Calu3 (cell line): ENCODE results near the gene FCER1G. TPM values are rescaled to one million over a fixed set of nuclear protein-coding genes. Genes with fewer than 3 reads are reported as not detected.
A peak's percentile ranks its signal among the peaks of the same experiment; 100 is the strongest.

Experiments
- BruUV-seq: library from RNA; stranded (reverse); fragments of 400-500 nt; replicated peaks from 2 replicates; lab custom pipeline; 2021; lab: Mats Ljungman, UMichigan
- CTCF ChIA-PET: fragments of 300-600 bp; sonication (Branson Sonifier 250); formaldehyde crosslinking; loops from one replicate; lab custom pipeline; 2022; ENCODE audit warnings: antibody characterized with exemption; lab: Charles Lee
- DNase-seq: peaks from one replicate; pipeline ENCODE4 v3.0.0; 2022
- H3K27ac Mint-ChIP-seq: one replicate; pipeline ENCODE4 v1.8.0; 2022; ENCODE audit warnings: mixed read lengths; ENCODE audit not compliant: unreplicated experiment
- H3K27me3 Mint-ChIP-seq: one replicate; pipeline ENCODE4 v1.8.0; 2022; ENCODE audit warnings: mixed read lengths; ENCODE audit not compliant: unreplicated experiment
- H3K36me3 Mint-ChIP-seq: one replicate; pipeline ENCODE4 v1.8.0; 2022; ENCODE audit warnings: mild to moderate bottlenecking, moderate library complexity, mixed read lengths; ENCODE audit not compliant: insufficient read depth, unreplicated experiment
- H3K4me1 Mint-ChIP-seq: one replicate; pipeline ENCODE4 v1.8.0; 2022; ENCODE audit warnings: mild to moderate bottlenecking, low read depth, mixed read lengths; ENCODE audit not compliant: unreplicated experiment
- H3K4me3 Mint-ChIP-seq: one replicate; pipeline ENCODE4 v1.8.0; 2022; ENCODE audit warnings: mild to moderate bottlenecking, low read depth, moderate library complexity, mixed read lengths; ENCODE audit not compliant: unreplicated experiment
- H3K9me3 Mint-ChIP-seq: one replicate; pipeline ENCODE4 v1.8.0; 2022; ENCODE audit warnings: low read depth, mixed read lengths; ENCODE audit not compliant: unreplicated experiment
- intact Hi-C: fragments of 100-400 bp; cut with micrococcal nuclease; formaldehyde crosslinking; loops from one replicate; pipeline ENCODE4 v1.10.0; 2022; ENCODE audit not compliant: unreplicated experiment
- total RNA-seq: library from RNA; stranded (reverse); gene quantifications from 2 replicates; pipeline ENCODE4 v1.2.3, GENCODE V29; 2022
- TF ChIP-seq, protein P1 (sequence below): fragments of 200-600 bp; IDR thresholded peaks from one replicate; pipeline ENCODE4 v1.8.0; 2022; ENCODE audit warnings: antibody characterized with exemption; ENCODE audit not compliant: unreplicated experiment

The FCER1G gene
- total RNA-seq, 1 experiment from 2014 or later = not detected

DNA sequence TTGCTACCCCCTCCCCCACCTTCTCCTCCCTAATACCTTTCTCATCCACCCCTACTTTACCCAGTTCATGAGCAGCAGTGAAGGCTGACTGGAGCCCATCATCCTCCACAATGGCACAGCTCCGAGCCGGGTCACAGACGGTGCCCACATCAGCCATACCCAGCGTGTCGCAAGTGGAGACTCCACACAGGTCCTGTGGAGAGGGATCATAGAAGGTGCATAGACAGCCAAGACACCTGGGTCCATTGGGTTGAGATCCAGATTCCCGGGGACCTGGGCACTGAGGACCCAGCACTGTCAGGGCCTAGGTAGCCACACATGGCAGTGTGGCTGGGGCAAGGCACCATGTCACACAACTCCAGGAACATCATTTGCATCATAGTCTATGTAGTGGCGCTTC, 19.0 kb upstream of the FCER1G start:
- H3K4me3 Mint-ChIP-seq = no peak overlapping the region
- CTCF ChIA-PET = no interaction called here
- no peak for DNase-seq
- TF ChIP-seq, protein P1, sequence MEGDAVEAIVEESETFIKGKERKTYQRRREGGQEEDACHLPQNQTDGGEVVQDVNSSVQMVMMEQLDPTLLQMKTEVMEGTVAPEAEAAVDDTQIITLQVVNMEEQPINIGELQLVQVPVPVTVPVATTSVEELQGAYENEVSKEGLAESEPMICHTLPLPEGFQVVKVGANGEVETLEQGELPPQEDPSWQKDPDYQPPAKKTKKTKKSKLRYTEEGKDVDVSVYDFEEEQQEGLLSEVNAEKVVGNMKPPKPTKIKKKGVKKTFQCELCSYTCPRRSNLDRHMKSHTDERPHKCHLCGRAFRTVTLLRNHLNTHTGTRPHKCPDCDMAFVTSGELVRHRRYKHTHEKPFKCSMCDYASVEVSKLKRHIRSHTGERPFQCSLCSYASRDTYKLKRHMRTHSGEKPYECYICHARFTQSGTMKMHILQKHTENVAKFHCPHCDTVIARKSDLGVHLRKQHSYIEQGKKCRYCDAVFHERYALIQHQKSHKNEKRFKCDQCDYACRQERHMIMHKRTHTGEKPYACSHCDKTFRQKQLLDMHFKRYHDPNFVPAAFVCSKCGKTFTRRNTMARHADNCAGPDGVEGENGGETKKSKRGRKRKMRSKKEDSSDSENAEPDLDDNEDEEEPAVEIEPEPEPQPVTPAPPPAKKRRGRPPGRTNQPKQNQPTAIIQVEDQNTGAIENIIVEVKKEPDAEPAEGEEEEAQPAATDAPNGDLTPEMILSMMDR = no peak
- peaks cover 41% of the 10 kb centered on the region for H3K27me3 Mint-ChIP-seq
- no peak overlapping the region for H3K27ac Mint-ChIP-seq
- peaks cover 1% of the 10 kb centered on the region for H3K36me3 Mint-ChIP-seq
- H3K9me3 Mint-ChIP-seq = no peaks in the 10 kb centered on the region
- intact Hi-C loops = no loop called here
- no TSS peak for BruUV-seq
- H3K4me1 Mint-ChIP-seq = peaks cover 42% of the 10 kb centered on the region

DNA sequence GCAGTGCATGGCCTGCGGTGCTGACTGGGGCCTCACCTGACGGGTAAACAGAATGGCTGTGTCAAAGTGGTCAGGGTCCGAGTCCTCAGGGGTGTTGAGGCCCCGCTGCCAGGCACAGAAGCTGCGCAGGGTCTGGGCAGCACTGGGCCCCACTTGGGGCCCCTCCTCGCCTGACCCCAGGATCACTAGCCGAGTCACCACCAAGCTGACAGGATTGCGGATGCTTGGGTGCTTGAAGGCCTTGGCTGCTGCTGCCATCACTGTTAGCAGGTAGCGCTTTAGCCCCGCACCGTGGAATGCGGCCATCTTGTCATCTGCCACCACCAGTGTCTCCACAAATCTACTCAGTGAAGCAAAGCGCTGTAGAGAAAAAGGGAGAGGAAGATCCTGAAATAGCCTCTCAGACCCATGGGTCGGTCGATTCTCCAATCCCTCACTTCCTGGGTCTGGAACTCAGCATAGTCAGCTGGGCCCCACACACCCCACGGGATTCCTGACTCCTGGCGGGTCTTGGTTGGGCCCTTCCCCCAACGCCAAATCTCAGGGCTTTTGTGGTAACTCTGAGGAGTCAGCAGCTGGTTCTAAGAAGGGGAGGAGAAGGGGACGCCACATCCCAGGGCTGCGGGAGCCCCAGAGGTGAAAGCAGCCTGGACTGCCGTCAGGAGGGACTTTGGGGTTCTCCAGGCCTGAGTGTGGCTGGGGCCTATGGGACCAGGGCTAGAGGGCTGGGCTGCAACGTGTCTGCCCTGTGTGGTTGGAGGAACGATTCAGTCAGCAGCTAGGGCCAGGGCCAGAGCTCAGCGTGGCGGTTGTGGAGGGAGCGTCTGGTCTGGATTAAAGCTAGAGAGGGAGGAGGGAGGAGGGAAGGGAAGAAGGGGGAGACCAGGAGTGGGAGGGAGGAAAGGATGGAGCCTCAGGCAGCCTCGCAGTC, 18.3 kb upstream of the FCER1G start:
- no peak overlapping the region for H3K27ac Mint-ChIP-seq
- intact Hi-C loops = no loop called here
- H3K27me3 Mint-ChIP-seq = peaks cover 34% of the 10 kb centered on the region
- peaks cover 4% of the 10 kb centered on the region for H3K36me3 Mint-ChIP-seq
- TF ChIP-seq, protein P1 = no peak
- DNase-seq = no peak
- no TSS peak for BruUV-seq
- no peaks in the 10 kb centered on the region for H3K9me3 Mint-ChIP-seq
- no peak overlapping the region for H3K4me3 Mint-ChIP-seq
- H3K4me1 Mint-ChIP-seq = peaks cover 48% of the 10 kb centered on the region
- CTCF ChIA-PET = no interaction called here

DNA sequence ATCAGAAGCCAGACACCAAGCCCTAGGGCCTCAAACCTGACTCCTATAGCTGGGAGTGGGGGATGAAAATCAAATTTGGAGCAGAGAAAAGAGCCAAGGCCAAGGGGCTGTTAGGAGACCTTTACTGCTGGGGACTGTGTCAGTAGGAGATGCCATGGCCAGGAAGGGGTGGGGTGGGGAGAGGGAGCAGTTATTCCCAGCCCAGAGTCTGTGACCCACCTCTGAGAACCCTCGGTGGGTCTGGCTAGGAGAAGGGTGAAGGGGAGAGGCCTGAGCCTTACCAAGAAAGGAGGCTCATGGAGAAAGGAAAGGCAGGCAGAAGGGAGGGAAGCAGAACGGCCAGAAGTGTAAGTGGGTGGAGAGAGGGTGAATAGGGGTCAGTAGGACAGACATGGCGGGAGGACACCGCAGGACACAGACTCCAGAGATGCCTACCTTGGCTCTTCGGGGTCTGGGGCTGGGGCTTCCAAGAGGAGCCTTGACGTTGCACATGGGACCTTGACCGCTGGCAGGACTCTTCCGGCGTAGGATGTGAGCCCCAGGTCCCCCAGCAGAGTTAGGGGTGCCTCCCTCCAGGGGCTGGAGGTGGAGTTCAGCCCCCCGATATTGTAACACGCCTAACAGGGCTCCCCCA, 17.4 kb upstream of the FCER1G start:
- peak overlapping the region; percentile 40 for H3K27ac Mint-ChIP-seq

DNA sequence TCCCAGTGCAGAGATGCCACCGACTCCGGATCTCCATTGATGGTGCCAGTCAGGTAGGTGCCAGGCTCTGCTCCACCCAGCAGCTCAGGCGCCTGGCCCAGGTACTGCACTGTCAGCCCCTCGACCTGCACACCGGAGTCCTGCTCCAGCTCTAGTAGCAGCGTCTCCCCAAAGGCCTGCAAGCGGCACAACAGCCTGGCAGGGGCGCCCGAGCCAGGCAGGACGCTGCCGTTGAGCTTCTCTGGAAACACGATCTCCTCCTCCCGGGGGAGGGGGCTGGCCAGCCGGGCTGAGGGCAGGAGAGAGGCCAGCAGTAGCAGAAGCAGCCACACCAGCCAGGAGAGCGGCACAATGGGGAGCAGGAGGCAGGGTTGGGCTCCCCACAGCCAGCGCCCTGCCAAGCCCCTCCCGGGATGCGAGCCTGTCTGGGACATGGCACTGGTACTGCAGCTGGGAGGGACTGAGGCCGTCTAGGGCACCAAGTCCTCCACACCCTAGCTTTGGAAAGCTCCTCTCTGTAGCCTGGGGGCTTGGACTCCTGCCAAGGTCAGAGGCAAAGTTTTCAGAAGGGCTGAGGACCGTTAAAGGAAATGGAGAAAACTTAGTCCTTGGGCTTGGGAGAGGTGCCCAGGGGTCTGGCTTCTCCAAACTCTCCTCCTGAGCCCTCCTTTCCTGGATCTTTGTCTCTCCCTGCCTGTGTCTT, 16.8 kb upstream of the FCER1G start:
- no TSS peak for BruUV-seq
- Mint-ChIP-seq H3K4me1 (peaks cover 38% of the 10 kb centered on the region), H3K36me3 (peaks cover 14% of the 10 kb centered on the region), H3K4me3 (no peak overlapping the region), H3K9me3 (no peaks in the 10 kb centered on the region), H3K27ac (no peak overlapping the region), H3K27me3 (peaks cover 25% of the 10 kb centered on the region)
- TF ChIP-seq, protein P1 = no peak
- DNase-seq = peak; percentile 37
- CTCF ChIA-PET = interaction anchor here (0.6 kb wide), 1 partner anchor 10 kb away, joined by 3 read pairs; no protein-coding TSS in a partner anchor
- intact Hi-C loops = no loop called here

More for the DNA sequence above, 17.4 kb upstream of the FCER1G start:
- H3K36me3 Mint-ChIP-seq = peaks cover 12% of the 10 kb centered on the region
- H3K27me3 Mint-ChIP-seq = peaks cover 25% of the 10 kb centered on the region
- no peak overlapping the region for H3K4me3 Mint-ChIP-seq
- no peak for DNase-seq
- H3K4me1 Mint-ChIP-seq = peaks cover 42% of the 10 kb centered on the region
- intact Hi-C loops = no loop called here
- CTCF ChIA-PET = no interaction called here
- no TSS peak for BruUV-seq
- no peaks in the 10 kb centered on the region for H3K9me3 Mint-ChIP-seq
- TF ChIP-seq, protein P1 = no peak
